Neural progenitor cell (in vitro differentiated cells): ENCODE results near the gene BTF3.

ENCODE experiments used
- CTCF ChIP-seq: fragments of 200-600 bp; sonication (generic); IDR thresholded peaks from 2 replicates; pipeline ENCODE4 v1.5.1; 2017; ENCODE audit warnings: antibody characterized with exemption, mild to moderate bottlenecking
- EZH2 ChIP-seq: fragments of 200-600 bp; sonication (generic); IDR thresholded peaks from 2 replicates; pipeline ENCODE4 v1.6.1; 2017; ENCODE audit warnings: antibody characterized with exemption, mild to moderate bottlenecking, moderate library complexity

GRCh38 chr5:73480500-73480899 is 17.7 kb upstream of the BTF3 start:
- TF ChIP-seq EZH2: no peak
- no peak for TF ChIP-seq CTCF
